Progenitor cell of endocrine pancreas (in vitro differentiated cells): ENCODE results near the gene SERPINA9. TPM values are rescaled to one million over a fixed set of nuclear protein-coding genes. Genes with fewer than 3 reads are reported as not detected.

Source experiments
- DNase-seq: peaks from one replicate; pipeline ENCODE4 v3.0.0; 2021; ENCODE audit warnings: low spot score; ENCODE audit not compliant: unreplicated experiment
- H3K27ac Mint-ChIP-seq: 2 replicates; pipeline ENCODE4 v1.8.0; 2021; ENCODE audit warnings: mild to moderate bottlenecking, moderate library complexity, mixed read lengths
- H3K27me3 Mint-ChIP-seq: 2 replicates; pipeline ENCODE4 v1.8.0; 2021; ENCODE audit warnings: mixed read lengths
- H3K36me3 Mint-ChIP-seq: 2 replicates; pipeline ENCODE4 v1.8.0; 2022; ENCODE audit warnings: mixed read lengths; ENCODE audit not compliant: insufficient read depth
- H3K4me1 Mint-ChIP-seq: 2 replicates; pipeline ENCODE4 v1.8.0; 2021; ENCODE audit warnings: low read depth, mixed read lengths
- H3K4me3 Mint-ChIP-seq: 2 replicates; pipeline ENCODE4 v1.8.0; 2021; ENCODE audit warnings: low read depth, mild to moderate bottlenecking, moderate library complexity, mixed read lengths
- H3K9me3 Mint-ChIP-seq: 2 replicates; pipeline ENCODE4 v1.8.0; 2021; ENCODE audit warnings: low read depth, mixed read lengths
- CTCF ChIP-seq: fragments of 200-600 bp; sonication (generic); IDR thresholded peaks from one replicate; pipeline ENCODE4 v1.5.0; 2021; ENCODE audit warnings: antibody characterized with exemption, mild to moderate bottlenecking; ENCODE audit not compliant: unreplicated experiment
- total RNA-seq: library from RNA; stranded (reverse); gene quantifications from 2 replicates; pipeline ENCODE4 v1.2.1, GENCODE V29; 2021

SERPINA9 gene
- total RNA-seq, 1 donor from 2014 or later, result not detected

GRCh38 chr14:94481468-94482131 is 5.6 kb upstream of the SERPINA9 start:
- no peaks in the 10 kb centered on the region for H3K36me3 Mint-ChIP-seq
- TF ChIP-seq CTCF, result no peak

GRCh38 chr14:94480809-94481208 is 4.8 kb upstream of the SERPINA9 start:
- Mint-ChIP-seq H3K36me3 (no peaks in the 10 kb centered on the region), H3K9me3 (peaks cover 9% of the 10 kb centered on the region), H3K27ac (no peak overlapping the region), H3K4me1 (peaks cover 31% of the 10 kb centered on the region), H3K27me3 (no peaks in the 10 kb centered on the region), H3K4me3 (no peak overlapping the region)
- DNase-seq, result no peak
- TF ChIP-seq CTCF, result no peak

More at GRCh38 chr14:94481468-94482131, 5.6 kb upstream of the SERPINA9 start:
- no peak overlapping the region for H3K27ac Mint-ChIP-seq
- H3K27me3 Mint-ChIP-seq, result no peaks in the 10 kb centered on the region
- DNase-seq, result no peak
- peaks cover 9% of the 10 kb centered on the region for H3K9me3 Mint-ChIP-seq
- peaks cover 37% of the 10 kb centered on the region for H3K4me1 Mint-ChIP-seq
- no peak overlapping the region for H3K4me3 Mint-ChIP-seq

GRCh38 chr14:94478420-94478819 is 2.4 kb upstream of the SERPINA9 start:
- Mint-ChIP-seq H3K27ac (no peak overlapping the region), H3K36me3 (no peaks in the 10 kb centered on the region), H3K4me1 (peaks cover 25% of the 10 kb centered on the region), H3K4me3 (no peak overlapping the region), H3K9me3 (peaks cover 9% of the 10 kb centered on the region), H3K27me3 (no peaks in the 10 kb centered on the region)
- DNase-seq, result no peak
- no peak for TF ChIP-seq CTCF

GRCh38 chr14:94474581-94475031 is 1.4 kb downstream of the SERPINA9 start:
- DNase-seq, result no peak
- H3K4me3 Mint-ChIP-seq, result no peak overlapping the region
- TF ChIP-seq CTCF, result no peak
- no peak overlapping the region for H3K27ac Mint-ChIP-seq
- H3K36me3 Mint-ChIP-seq, result no peaks in the 10 kb centered on the region
- peaks cover 6% of the 10 kb centered on the region for H3K27me3 Mint-ChIP-seq
- no peaks in the 10 kb centered on the region for H3K4me1 Mint-ChIP-seq
- peaks cover 9% of the 10 kb centered on the region for H3K9me3 Mint-ChIP-seq

GRCh38 chr14:94473666-94474410 is 2.2 kb downstream of the SERPINA9 start:
- H3K36me3 Mint-ChIP-seq, result no peaks in the 10 kb centered on the region
- H3K27me3 Mint-ChIP-seq, result peaks cover 6% of the 10 kb centered on the region
- no peak for DNase-seq
- H3K4me1 Mint-ChIP-seq, result no peaks in the 10 kb centered on the region
- no peak overlapping the region for H3K27ac Mint-ChIP-seq
- H3K9me3 Mint-ChIP-seq, result peaks cover 7% of the 10 kb centered on the region
- H3K4me3 Mint-ChIP-seq, result no peak overlapping the region
- TF ChIP-seq CTCF, result no peak
